Sigmoid colon (tissue), 7 donors: ENCODE data around the gene SERINC5. TPM values are rescaled to one million over a fixed set of nuclear protein-coding genes. Genes with fewer than 3 reads are reported as not detected.
"Not testable (repeated sequence)": the region's sequence is repeated elsewhere in the genome, so short reads cannot be mapped to it uniquely, and the experiment has no call there.

Source experiments
- DNase-seq: peaks from one replicate; pipeline ENCODE4 v3.0.0-alpha.2; 2019
- H3K27ac ChIP-seq, 4 donors: fragments of 200-600 bp; sonication (generic); one replicate each; pipeline ENCODE4 v1.5.1; 2016 to 2019; ENCODE audit warnings: mild to moderate bottlenecking in 1 of 4
- H3K27me3 ChIP-seq, 3 donors: fragments of 200-600 bp; sonication (generic); one replicate each; pipeline ENCODE4 v1.5.1; 2019; ENCODE audit warnings: mild to moderate bottlenecking in 1 of 3
- H3K36me3 ChIP-seq, 4 donors: fragments of 200-600 bp; sonication (generic); one replicate each; pipeline ENCODE4 v1.5.1; 2016 to 2019
- H3K4me1 ChIP-seq, 4 donors: fragments of 200-600 bp; sonication (generic); one replicate each; pipeline ENCODE4 v1.5.1; 2017 to 2019
- H3K4me3 ChIP-seq, 4 donors: fragments of 200-600 bp; sonication (generic); one replicate each; pipeline ENCODE4 v1.5.1; 2017 to 2019; ENCODE audit warnings: mild to moderate bottlenecking in 2 of 4, moderate library complexity in 1 of 4
- H3K9me3 ChIP-seq, 4 donors: fragments of 200-600 bp in 3 of 4; sonication (generic) in 3 of 4; one replicate each; pipeline versions ENCODE4 v1.5.1 to v1.6.1; 2013 to 2019
- CTCF ChIP-seq, 4 experiments: fragments of 450-650 bp in 3 of 4; fragments of 200-600 bp in 1 of 4; IDR thresholded peaks; one replicate each; pipeline ENCODE4 v1.5.1; 2016 to 2019; ENCODE audit warnings: antibody characterized with exemption in 4 of 4, mild to moderate bottlenecking in 3 of 4, moderate library complexity in 2 of 4
- EP300 ChIP-seq, 4 donors: sonication (generic); formaldehyde crosslinking; IDR thresholded peaks; one replicate each; pipeline ENCODE4 v1.6.1; 2017; ENCODE audit warnings: antibody characterized with exemption in 4 of 4
- POLR2A ChIP-seq, 2 donors: fragments of 450-650 bp; IDR thresholded peaks; one replicate each; pipeline ENCODE4 v1.6.1; 2016; ENCODE audit warnings: antibody characterized with exemption in 2 of 2, mild to moderate bottlenecking in 2 of 2, moderate library complexity in 2 of 2
- POLR2AphosphoS5 ChIP-seq, 4 donors: sonication (generic); formaldehyde crosslinking; IDR thresholded peaks; one replicate each; pipeline ENCODE4 v1.6.1; 2017; ENCODE audit warnings: antibody characterized with exemption in 4 of 4
- WGBS, 2 donors: extraction: QIAGEN DNeasy Blood & Tissue Kit; methylation state at CpG; one replicate each; pipeline ENCODE4 v1.1.7; 2013; 5-methylcytosine and 5-hydroxymethylcytosine counted together
- intact Hi-C: fragments of 100-400 bp; cut with DNase I; formaldehyde crosslinking; loops from one replicate; pipeline ENCODE4 v1.15.1; 2023
- polyA plus RNA-seq, 3 donors: library from polyadenylated mRNA; stranded (reverse); fragments of 200-250 nt; gene quantifications; one replicate each; pipeline ENCODE4 v1.2.3, GENCODE V29; 2013
- total RNA-seq, 4 donors: library from RNA; depleted of rRNA; stranded (reverse); fragments of >200 nt; gene quantifications; one replicate each; pipeline ENCODE4 v1.1.0, GENCODE V29; 2016
- donor health status: healthy with polysubstance abuse.
- donor health status: Bipolar disorder and iron deficiency.
- donor health status: healthy.

Gene SERINC5
- total and polyA plus RNA-seq, 7 donors, result 3.6 to 25.9 (median 9.6) TPM

DNA sequence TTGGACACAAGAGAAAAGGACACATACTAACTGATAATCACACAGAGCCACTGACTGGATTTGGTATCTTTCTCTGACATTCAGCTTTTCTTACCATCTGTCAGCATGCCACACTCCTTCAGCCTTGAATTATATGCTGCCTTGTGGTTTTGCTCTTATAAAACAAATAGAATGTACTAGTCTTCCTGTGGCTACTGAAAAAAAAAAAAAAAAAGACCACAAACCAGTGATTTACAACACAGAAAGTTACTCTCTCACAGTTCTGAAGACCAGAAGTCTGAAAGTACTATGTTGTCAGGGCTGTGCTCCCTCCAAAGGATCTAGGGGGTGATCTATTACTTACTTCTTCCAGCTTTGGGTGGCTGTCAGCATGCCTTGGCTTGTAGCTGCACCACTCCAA is 138.4 kb downstream of the SERINC5 start:
- intact Hi-C loops, result no loop called here
- H3K36me3 ChIP-seq, result no peaks in the 10 kb centered on the region
- H3K27me3 ChIP-seq, result no peaks in the 10 kb centered on the region
- H3K4me3 ChIP-seq, result no peak overlapping the region
- no peak for DNase-seq
- H3K27ac ChIP-seq, result no peak overlapping the region
- no peak for TF ChIP-seq EP300 (IDR thresholded peaks at IDR 0.05)
- TF ChIP-seq POLR2A (IDR thresholded peaks at IDR 0.05), result no peak
- TF ChIP-seq CTCF (IDR thresholded peaks at IDR 0.05), result no peak
- no peak for TF ChIP-seq POLR2AphosphoS5 (IDR thresholded peaks at IDR 0.05)
- H3K9me3 ChIP-seq, result no peaks in the 10 kb centered on the region
- H3K4me1 ChIP-seq, result no peaks in the 10 kb centered on the region

GRCh38 chr5:80116465-80116864 is 139.4 kb downstream of the SERINC5 start:
- intact Hi-C loops, result no loop called here
- DNase-seq, result no peak
- no peaks in the 10 kb centered on the region for H3K27me3 ChIP-seq
- no peak overlapping the region for H3K27ac ChIP-seq
- H3K4me1 ChIP-seq, result peaks cover 0 to under 1% (median 0%) of the 10 kb centered on the region in 4 donors
- H3K36me3 ChIP-seq, result no peaks in the 10 kb centered on the region
- WGBS, 2 donors, result 82 to 87% methylated on average over 4 of the region's 4 CpGs
- no peak for TF ChIP-seq EP300 (IDR thresholded peaks at IDR 0.05)
- no peak for TF ChIP-seq POLR2AphosphoS5 (IDR thresholded peaks at IDR 0.05)
- TF ChIP-seq POLR2A (IDR thresholded peaks at IDR 0.05), result no peak
- TF ChIP-seq CTCF (IDR thresholded peaks at IDR 0.05), result no peak
- H3K9me3 ChIP-seq, result no peaks in the 10 kb centered on the region
- H3K4me3 ChIP-seq, result no peak overlapping the region

DNA sequence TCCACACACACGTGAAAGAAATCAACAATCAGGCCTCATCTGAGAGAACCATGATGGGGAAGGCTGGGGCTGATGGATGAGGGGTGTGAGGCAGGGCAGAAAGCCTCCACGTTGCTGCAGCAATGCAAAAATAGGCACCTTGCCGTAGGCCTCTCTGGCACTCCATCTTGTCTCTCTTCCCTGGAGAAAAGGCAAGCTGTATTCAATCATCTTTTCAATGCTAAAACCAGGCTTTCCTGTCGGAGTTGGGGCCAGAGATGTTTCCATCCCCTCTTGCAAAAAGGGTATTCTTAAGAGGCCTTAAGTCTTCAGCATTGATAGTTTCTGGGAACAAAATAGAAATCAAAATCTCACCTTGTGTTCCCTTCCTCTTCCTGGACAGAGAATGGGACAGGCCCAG is 139.8 kb downstream of the SERINC5 start:
- H3K27me3 ChIP-seq, result no peaks in the 10 kb centered on the region
- TF ChIP-seq POLR2A (IDR thresholded peaks at IDR 0.05) (no peak), POLR2AphosphoS5 (IDR thresholded peaks at IDR 0.05) (no peak), CTCF (IDR thresholded peaks at IDR 0.05) (no peak), EP300 (IDR thresholded peaks at IDR 0.05) (no peak)
- no peak overlapping the region for H3K27ac ChIP-seq
- H3K4me3 ChIP-seq, result no peak overlapping the region
- WGBS, 2 donors, result 87 to 91% methylated on average over 4 of the region's 4 CpGs
- DNase-seq, result no peak
- H3K4me1 ChIP-seq, result peaks cover 0 to 6% (median 2%) of the 10 kb centered on the region in 4 donors
- intact Hi-C loops, result no loop called here
- no peaks in the 10 kb centered on the region for H3K36me3 ChIP-seq
- no peaks in the 10 kb centered on the region for H3K9me3 ChIP-seq

- no peak for DNase-seq
- no peak overlapping the region for H3K4me3 ChIP-seq
- no peaks in the 10 kb centered on the region for H3K36me3 ChIP-seq
- no peaks in the 10 kb centered on the region for H3K9me3 ChIP-seq
- H3K27ac ChIP-seq, result no peak overlapping the region
- no peaks in the 10 kb centered on the region for H3K27me3 ChIP-seq
- intact Hi-C loops, result no loop called here
- peaks cover 0 to 17% (median 12%) of the 10 kb centered on the region in 4 donors for H3K4me1 ChIP-seq
- 12 to 72% methylated on average over 3 of the region's 3 CpGs for WGBS, 2 donors
- no peak for TF ChIP-seq POLR2A (IDR thresholded peaks at IDR 0.05)
- TF ChIP-seq POLR2AphosphoS5 (IDR thresholded peaks at IDR 0.05), result no peak
- TF ChIP-seq CTCF (IDR thresholded peaks at IDR 0.05), result no peak
- TF ChIP-seq EP300 (IDR thresholded peaks at IDR 0.05), result no peak
Observed at GRCh38 chr5:80114860-80115259, 141.0 kb downstream of the SERINC5 start.

- H3K9me3 ChIP-seq, intact Hi-C loops, H3K36me3 ChIP-seq, H3K27me3 ChIP-seq, H3K27ac ChIP-seq, DNase-seq, H3K4me3 ChIP-seq: not testable (repeated sequence)
- 19 to 62% methylated on average over 5 of the region's 5 CpGs for WGBS, 2 donors
- peaks cover 0 to 28% (median 19%) of the 10 kb centered on the region in 4 donors for H3K4me1 ChIP-seq
Observed at GRCh38 chr5:80111376-80111990, 144.4 kb downstream of the SERINC5 start.
